Measurements from ENCODE around the gene CES4A.

The CES4A gene

GRCh38 chr16:66958857-66959703, 29.3 kb upstream of the CES4A start:
- Histone ChIP-seq H3K4me1 (ENCODE audit: control insufficient read depth, insufficient read depth, low read length) (peaks cover 3% of the 10 kb centered on the region; the same call in 1 of the 2 replicates), H3K27ac (ENCODE audit: low read depth, low read length) (no peak overlapping the region), H3K27me3 (ENCODE audit: control insufficient read depth, insufficient read depth, low read length) (no peaks in the 10 kb centered on the region; the same call in 1 of the 2 replicates), H3K9me3 (ENCODE audit: control insufficient read depth, insufficient read depth, low read depth, low read length) (no peaks in the 10 kb centered on the region), H3K9ac (ENCODE audit: low read length) (no peak overlapping the region), H3K4me3 (ENCODE audit: low read depth, low read length) (no peak overlapping the region), H3K36me3 (ENCODE audit: control insufficient read depth, insufficient read depth, low read length) (no peaks in the 10 kb centered on the region)

- Histone ChIP-seq H3K9ac (ENCODE audit: low read length) (no peak overlapping the region), H3K27me3 (ENCODE audit: control insufficient read depth, insufficient read depth, low read length) (no peaks in the 10 kb centered on the region; the same call in 1 of the 2 replicates), H3K4me3 (ENCODE audit: low read depth, low read length) (no peak overlapping the region), H3K27ac (ENCODE audit: low read depth, low read length) (no peak overlapping the region), H3K36me3 (ENCODE audit: control insufficient read depth, insufficient read depth, low read length) (no peaks in the 10 kb centered on the region), H3K4me1 (ENCODE audit: control insufficient read depth, insufficient read depth, low read length) (peaks cover 3% of the 10 kb centered on the region; the same call in 1 of the 2 replicates), H3K9me3 (ENCODE audit: control insufficient read depth, insufficient read depth, low read depth, low read length) (no peaks in the 10 kb centered on the region)
Measured at GRCh38 chr16:66959704-66960161, 28.7 kb upstream of the CES4A start.

GRCh38 chr16:66960270-66960669, 28.1 kb upstream of the CES4A start:
- no peak overlapping the region for H3K27ac ChIP-seq (ENCODE audit: low read depth, low read length)
- no peak overlapping the region for H3K9ac ChIP-seq (ENCODE audit: low read length)
- peaks cover 3% of the 10 kb centered on the region; the same call in 1 of the 2 replicates for H3K4me1 ChIP-seq (ENCODE audit: control insufficient read depth, insufficient read depth, low read length)
- H3K4me3 ChIP-seq (ENCODE audit: low read depth, low read length): no peak overlapping the region
- no peaks in the 10 kb centered on the region; the same call in 1 of the 2 replicates for H3K27me3 ChIP-seq (ENCODE audit: control insufficient read depth, insufficient read depth, low read length)
- no peaks in the 10 kb centered on the region for H3K9me3 ChIP-seq (ENCODE audit: control insufficient read depth, insufficient read depth, low read depth, low read length)
- no peaks in the 10 kb centered on the region for H3K36me3 ChIP-seq (ENCODE audit: control insufficient read depth, insufficient read depth, low read length)

- Histone ChIP-seq H3K9me3 (ENCODE audit: control insufficient read depth, insufficient read depth, low read depth, low read length) (no peaks in the 10 kb centered on the region), H3K4me3 (ENCODE audit: low read depth, low read length) (peak within 1 kb of the TSS; percentile 49), H3K27me3 (ENCODE audit: control insufficient read depth, insufficient read depth, low read length) (no peaks in the 10 kb centered on the region; the same call in 1 of the 2 replicates), H3K27ac (ENCODE audit: low read depth, low read length) (no peak within 1 kb of the TSS), H3K36me3 (ENCODE audit: control insufficient read depth, insufficient read depth, low read length) (no peaks in the 10 kb centered on the region), H3K9ac (ENCODE audit: low read length) (no peak within 1 kb of the TSS), H3K4me1 (ENCODE audit: control insufficient read depth, insufficient read depth, low read length) (peaks cover 3% of the 10 kb centered on the region; the same call in 1 of the 2 replicates)
Measured at GRCh38 chr16:66961065-66961744, 27.2 kb upstream of the CES4A start, which contains the start of gene CES3. Gene CES3 (plus strand): TSS chr16:66961266. CDS start chr16:66961308, 42 bp downstream.

GRCh38 chr16:66961914-66962313, 26.5 kb upstream of the CES4A start:
- no peaks in the 10 kb centered on the region; the same call in 1 of the 2 replicates for H3K27me3 ChIP-seq (ENCODE audit: control insufficient read depth, insufficient read depth, low read length)
- no peaks in the 10 kb centered on the region for H3K9me3 ChIP-seq (ENCODE audit: control insufficient read depth, insufficient read depth, low read depth, low read length)
- no peak overlapping the region for H3K27ac ChIP-seq (ENCODE audit: low read depth, low read length)
- H3K36me3 ChIP-seq (ENCODE audit: control insufficient read depth, insufficient read depth, low read length): no peaks in the 10 kb centered on the region
- H3K9ac ChIP-seq (ENCODE audit: low read length): no peak overlapping the region
- peaks cover 3% of the 10 kb centered on the region; the same call in 1 of the 2 replicates for H3K4me1 ChIP-seq (ENCODE audit: control insufficient read depth, insufficient read depth, low read length)
- H3K4me3 ChIP-seq (ENCODE audit: low read depth, low read length): no peak overlapping the region

GRCh38 chr16:66964049-66964448, 24.3 kb upstream of the CES4A start:
- Histone ChIP-seq H3K36me3 (ENCODE audit: control insufficient read depth, insufficient read depth, low read length) (no peaks in the 10 kb centered on the region), H3K4me3 (ENCODE audit: low read depth, low read length) (no peak overlapping the region), H3K9ac (ENCODE audit: low read length) (no peak overlapping the region), H3K4me1 (ENCODE audit: control insufficient read depth, insufficient read depth, low read length) (peaks cover 3% of the 10 kb centered on the region; the same call in 1 of the 2 replicates), H3K27me3 (ENCODE audit: control insufficient read depth, insufficient read depth, low read length) (no peaks in the 10 kb centered on the region), H3K9me3 (ENCODE audit: control insufficient read depth, insufficient read depth, low read depth, low read length) (no peaks in the 10 kb centered on the region), H3K27ac (ENCODE audit: low read depth, low read length) (no peak overlapping the region)

- no peaks in the 10 kb centered on the region for H3K27me3 ChIP-seq (ENCODE audit: control insufficient read depth, insufficient read depth, low read length)
- no peak overlapping the region for H3K4me3 ChIP-seq (ENCODE audit: low read depth, low read length)
- no peak overlapping the region for H3K9ac ChIP-seq (ENCODE audit: low read length)
- no peaks in the 10 kb centered on the region; the same call in 1 of the 2 replicates for H3K4me1 ChIP-seq (ENCODE audit: control insufficient read depth, insufficient read depth, low read length)
- no peaks in the 10 kb centered on the region for H3K36me3 ChIP-seq (ENCODE audit: control insufficient read depth, insufficient read depth, low read length)
- H3K9me3 ChIP-seq (ENCODE audit: control insufficient read depth, insufficient read depth, low read depth, low read length): no peaks in the 10 kb centered on the region
- no peak overlapping the region for H3K27ac ChIP-seq (ENCODE audit: low read depth, low read length)
Measured at GRCh38 chr16:66968847-66969246, 19.5 kb upstream of the CES4A start.

GRCh38 chr16:66970775-66971720, 17.3 kb upstream of the CES4A start:
- no peak overlapping the region for H3K9ac ChIP-seq (ENCODE audit: low read length)
- no peak overlapping the region for H3K4me3 ChIP-seq (ENCODE audit: low read depth, low read length)
- H3K27ac ChIP-seq (ENCODE audit: low read depth, low read length): no peak overlapping the region
- H3K4me1 ChIP-seq (ENCODE audit: control insufficient read depth, insufficient read depth, low read length): no peaks in the 10 kb centered on the region; the same call in 1 of the 2 replicates
- H3K9me3 ChIP-seq (ENCODE audit: control insufficient read depth, insufficient read depth, low read depth, low read length): no peaks in the 10 kb centered on the region
- H3K27me3 ChIP-seq (ENCODE audit: control insufficient read depth, insufficient read depth, low read length): no peaks in the 10 kb centered on the region
- H3K36me3 ChIP-seq (ENCODE audit: control insufficient read depth, insufficient read depth, low read length): no peaks in the 10 kb centered on the region

- H3K4me1 ChIP-seq (ENCODE audit: control insufficient read depth, insufficient read depth, low read length): no peaks in the 10 kb centered on the region; the same call in 1 of the 2 replicates
- H3K27ac ChIP-seq (ENCODE audit: low read depth, low read length): no peak overlapping the region
- H3K27me3 ChIP-seq (ENCODE audit: control insufficient read depth, insufficient read depth, low read length): no peaks in the 10 kb centered on the region
- H3K4me3 ChIP-seq (ENCODE audit: low read depth, low read length): no peak overlapping the region
- H3K9ac ChIP-seq (ENCODE audit: low read length): no peak overlapping the region
- no peaks in the 10 kb centered on the region for H3K9me3 ChIP-seq (ENCODE audit: control insufficient read depth, insufficient read depth, low read depth, low read length)
- no peaks in the 10 kb centered on the region for H3K36me3 ChIP-seq (ENCODE audit: control insufficient read depth, insufficient read depth, low read length)
Measured at GRCh38 chr16:66972983-66973382, 15.4 kb upstream of the CES4A start.

- no peak overlapping the region for H3K4me3 ChIP-seq (ENCODE audit: low read depth, low read length)
- no peaks in the 10 kb centered on the region for H3K9me3 ChIP-seq (ENCODE audit: control insufficient read depth, insufficient read depth, low read depth, low read length)
- no peaks in the 10 kb centered on the region; the same call in 1 of the 2 replicates for H3K4me1 ChIP-seq (ENCODE audit: control insufficient read depth, insufficient read depth, low read length)
- no peak overlapping the region for H3K27ac ChIP-seq (ENCODE audit: low read depth, low read length)
- no peak overlapping the region for H3K9ac ChIP-seq (ENCODE audit: low read length)
- H3K36me3 ChIP-seq (ENCODE audit: control insufficient read depth, insufficient read depth, low read length): no peaks in the 10 kb centered on the region
- no peaks in the 10 kb centered on the region for H3K27me3 ChIP-seq (ENCODE audit: control insufficient read depth, insufficient read depth, low read length)
Measured at GRCh38 chr16:66973716-66974115, 14.7 kb upstream of the CES4A start.
